ENCODE measurements around the gene CLEC3A. TPM values are rescaled to one million over a fixed set of nuclear protein-coding genes. Genes with fewer than 3 reads are reported as not detected.

Gene CLEC3A
- total RNA-seq, 1 donor from 2014 or later: not detected

GRCh38 chr16:78005881-78006280, 16.5 kb upstream of the CLEC3A start:
- TF ChIP-seq, protein P1, sequence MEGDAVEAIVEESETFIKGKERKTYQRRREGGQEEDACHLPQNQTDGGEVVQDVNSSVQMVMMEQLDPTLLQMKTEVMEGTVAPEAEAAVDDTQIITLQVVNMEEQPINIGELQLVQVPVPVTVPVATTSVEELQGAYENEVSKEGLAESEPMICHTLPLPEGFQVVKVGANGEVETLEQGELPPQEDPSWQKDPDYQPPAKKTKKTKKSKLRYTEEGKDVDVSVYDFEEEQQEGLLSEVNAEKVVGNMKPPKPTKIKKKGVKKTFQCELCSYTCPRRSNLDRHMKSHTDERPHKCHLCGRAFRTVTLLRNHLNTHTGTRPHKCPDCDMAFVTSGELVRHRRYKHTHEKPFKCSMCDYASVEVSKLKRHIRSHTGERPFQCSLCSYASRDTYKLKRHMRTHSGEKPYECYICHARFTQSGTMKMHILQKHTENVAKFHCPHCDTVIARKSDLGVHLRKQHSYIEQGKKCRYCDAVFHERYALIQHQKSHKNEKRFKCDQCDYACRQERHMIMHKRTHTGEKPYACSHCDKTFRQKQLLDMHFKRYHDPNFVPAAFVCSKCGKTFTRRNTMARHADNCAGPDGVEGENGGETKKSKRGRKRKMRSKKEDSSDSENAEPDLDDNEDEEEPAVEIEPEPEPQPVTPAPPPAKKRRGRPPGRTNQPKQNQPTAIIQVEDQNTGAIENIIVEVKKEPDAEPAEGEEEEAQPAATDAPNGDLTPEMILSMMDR (IDR thresholded peaks at IDR 0.05; ENCODE audit: insufficient read depth, low read length, severe bottlenecking): no peak
- Histone ChIP-seq H3K4me3 (ENCODE audit: low read depth, low read length) (no peak overlapping the region), H3K27me3 (ENCODE audit: control insufficient read depth, insufficient read depth, low read length) (no peaks in the 10 kb centered on the region), H3K36me3 (ENCODE audit: control insufficient read depth, insufficient read depth, low read length) (no peaks in the 10 kb centered on the region)
- DNase-seq (ENCODE audit: low read depth): no peak
- no peak for FAIRE-seq

GRCh38 chr16:78007121-78007520, 15.2 kb upstream of the CLEC3A start:
- Histone ChIP-seq H3K4me3 (ENCODE audit: low read depth, low read length) (no peak overlapping the region), H3K27me3 (ENCODE audit: control insufficient read depth, insufficient read depth, low read length) (no peaks in the 10 kb centered on the region), H3K36me3 (ENCODE audit: control insufficient read depth, insufficient read depth, low read length) (no peaks in the 10 kb centered on the region)
- TF ChIP-seq, protein P1 (IDR thresholded peaks at IDR 0.05; ENCODE audit: insufficient read depth, low read length, severe bottlenecking): no peak
- DNase-seq (ENCODE audit: low read depth) (no peak), FAIRE-seq (no peak)

- Histone ChIP-seq H3K27me3 (ENCODE audit: control insufficient read depth, insufficient read depth, low read length) (no peaks in the 10 kb centered on the region), H3K4me3 (ENCODE audit: low read depth, low read length) (no peak overlapping the region), H3K36me3 (ENCODE audit: control insufficient read depth, insufficient read depth, low read length) (no peaks in the 10 kb centered on the region)
- no peak for DNase-seq (ENCODE audit: low read depth)
- TF ChIP-seq, protein P1 (IDR thresholded peaks at IDR 0.05; ENCODE audit: insufficient read depth, low read length, severe bottlenecking): no peak
- FAIRE-seq: no peak
Observed at GRCh38 chr16:78024159-78024558, 1.8 kb downstream of the CLEC3A start.

DNA sequence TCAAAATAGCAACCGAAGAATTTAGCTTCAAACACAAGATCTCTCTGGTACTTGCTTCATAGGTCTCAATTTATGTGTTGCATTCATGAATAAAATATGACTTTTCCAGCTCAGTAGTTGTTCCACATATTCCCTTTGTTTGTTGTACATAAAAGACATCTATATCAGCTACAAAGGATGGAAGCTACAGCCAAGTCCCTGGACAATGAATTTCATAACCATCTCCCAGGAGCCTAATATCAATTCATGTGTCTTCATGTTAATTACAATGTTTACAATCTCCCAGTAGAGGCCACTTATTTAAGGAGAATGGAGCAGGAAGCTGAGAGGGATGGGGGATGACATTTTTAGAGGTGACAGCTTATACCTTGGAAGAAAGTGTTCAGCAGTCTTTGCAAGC, 3.3 kb downstream of the CLEC3A start:
- no peak for DNase-seq (ENCODE audit: low read depth)

DNA sequence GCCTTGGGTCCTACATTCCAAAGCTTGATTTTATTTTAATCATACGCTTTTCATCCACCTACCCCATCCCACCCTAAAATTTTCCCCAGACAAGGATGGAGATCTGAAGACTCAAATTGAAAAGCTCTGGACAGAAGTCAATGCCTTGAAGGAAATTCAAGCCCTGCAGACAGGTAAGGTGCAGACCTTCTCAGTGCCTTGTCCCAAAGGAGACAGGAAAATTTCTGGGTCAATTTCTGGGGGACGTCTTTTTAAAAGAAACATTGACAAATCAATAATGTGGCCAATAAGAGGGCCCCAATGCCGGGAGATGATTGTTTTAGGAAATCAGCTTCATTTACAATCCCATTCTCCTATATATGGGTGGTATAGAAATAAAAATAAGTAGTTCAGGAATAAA, 5.7 kb downstream of the CLEC3A start:
- no peak for FAIRE-seq

More for the DNA sequence above, 3.3 kb downstream of the CLEC3A start:
- TF ChIP-seq, protein P1 (IDR thresholded peaks at IDR 0.05; ENCODE audit: insufficient read depth, low read length, severe bottlenecking): no peak
- Histone ChIP-seq H3K4me3 (ENCODE audit: low read depth, low read length) (no peak overlapping the region), H3K36me3 (ENCODE audit: control insufficient read depth, insufficient read depth, low read length) (no peaks in the 10 kb centered on the region), H3K27me3 (ENCODE audit: control insufficient read depth, insufficient read depth, low read length) (no peaks in the 10 kb centered on the region)
- FAIRE-seq: no peak

GRCh38 chr16:78034530-78034929, 12.2 kb downstream of the CLEC3A start:
- no peak for DNase-seq (ENCODE audit: low read depth)
- TF ChIP-seq, protein P1 (IDR thresholded peaks at IDR 0.05; ENCODE audit: insufficient read depth, low read length, severe bottlenecking): no peak
- no peak for FAIRE-seq
- Histone ChIP-seq H3K36me3 (ENCODE audit: control insufficient read depth, insufficient read depth, low read length) (no peaks in the 10 kb centered on the region), H3K4me3 (ENCODE audit: low read depth, low read length) (no peak overlapping the region), H3K27me3 (ENCODE audit: control insufficient read depth, insufficient read depth, low read length) (no peaks in the 10 kb centered on the region)

More for the DNA sequence above, 5.7 kb downstream of the CLEC3A start:
- DNase-seq (ENCODE audit: low read depth): no peak
- Histone ChIP-seq H3K27me3 (ENCODE audit: control insufficient read depth, insufficient read depth, low read length) (no peaks in the 10 kb centered on the region), H3K36me3 (ENCODE audit: control insufficient read depth, insufficient read depth, low read length) (no peaks in the 10 kb centered on the region), H3K4me3 (ENCODE audit: low read depth, low read length) (no peak overlapping the region)
- TF ChIP-seq, protein P1 (IDR thresholded peaks at IDR 0.05; ENCODE audit: insufficient read depth, low read length, severe bottlenecking): no peak
